HG03108 (cell line): ENCODE measurements around the gene TTLL3.
A peak's percentile ranks its signal among the peaks of the same experiment; 100 is the strongest.
"Not testable (repeated sequence)": the region's sequence is repeated elsewhere in the genome, so short reads cannot be mapped to it uniquely, and the experiment has no call there.

Experiments
- ATAC-seq: cut with Tn5 transposase; IDR thresholded peaks from one replicate; pipeline ENCODE4 v1.9.1; 2021; ENCODE audit warnings: moderate library complexity; ENCODE audit not compliant: unreplicated experiment

The TTLL3 gene

GRCh38 chr3:9834520-9835380 is 24.7 kb downstream of the TTLL3 start:
- ATAC-seq: no peak

GRCh38 chr3:9837701-9838582 is 27.9 kb downstream of the TTLL3 start:
- no peak for ATAC-seq

DNA sequence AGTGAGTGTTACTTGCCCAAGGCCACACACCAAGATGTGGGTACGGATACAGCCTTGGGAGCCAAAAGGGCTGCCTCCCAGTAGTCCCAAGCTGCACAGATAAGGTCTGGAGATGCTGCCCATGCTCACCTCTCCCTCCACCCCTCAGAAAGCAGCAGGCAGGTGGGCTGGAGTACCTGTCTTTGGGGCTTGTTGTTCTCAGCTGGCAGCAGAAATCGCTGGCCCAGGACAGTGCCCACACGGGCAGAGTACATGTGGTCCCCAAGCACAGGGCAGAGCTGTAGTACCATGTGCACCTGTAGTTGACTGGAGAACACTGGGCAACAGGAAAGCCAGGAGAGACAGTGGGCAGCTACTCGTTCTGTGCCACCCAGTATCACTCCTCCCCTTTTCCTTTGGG is 28.8 kb downstream of the TTLL3 start:
- no peak for ATAC-seq

DNA sequence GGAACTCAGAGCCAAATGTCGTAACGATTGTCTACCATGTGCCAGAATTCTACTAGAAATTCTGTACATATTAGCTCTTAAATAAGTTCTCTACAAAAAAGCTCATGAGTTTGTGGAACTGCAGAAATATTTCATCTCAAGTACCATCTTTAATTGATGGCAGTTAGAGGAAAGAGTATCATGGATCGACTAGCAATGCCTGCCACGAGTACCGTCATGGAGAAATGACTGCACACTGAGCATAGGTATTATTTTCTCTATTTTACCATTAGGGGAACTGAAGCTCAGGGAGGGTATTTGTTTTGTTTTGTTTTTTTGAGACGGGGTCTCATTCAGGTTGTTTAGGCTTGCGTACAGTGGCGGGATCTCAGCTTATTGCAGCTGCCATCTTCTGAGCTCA is 31.0 kb downstream of the TTLL3 start:
- no peak for ATAC-seq

DNA sequence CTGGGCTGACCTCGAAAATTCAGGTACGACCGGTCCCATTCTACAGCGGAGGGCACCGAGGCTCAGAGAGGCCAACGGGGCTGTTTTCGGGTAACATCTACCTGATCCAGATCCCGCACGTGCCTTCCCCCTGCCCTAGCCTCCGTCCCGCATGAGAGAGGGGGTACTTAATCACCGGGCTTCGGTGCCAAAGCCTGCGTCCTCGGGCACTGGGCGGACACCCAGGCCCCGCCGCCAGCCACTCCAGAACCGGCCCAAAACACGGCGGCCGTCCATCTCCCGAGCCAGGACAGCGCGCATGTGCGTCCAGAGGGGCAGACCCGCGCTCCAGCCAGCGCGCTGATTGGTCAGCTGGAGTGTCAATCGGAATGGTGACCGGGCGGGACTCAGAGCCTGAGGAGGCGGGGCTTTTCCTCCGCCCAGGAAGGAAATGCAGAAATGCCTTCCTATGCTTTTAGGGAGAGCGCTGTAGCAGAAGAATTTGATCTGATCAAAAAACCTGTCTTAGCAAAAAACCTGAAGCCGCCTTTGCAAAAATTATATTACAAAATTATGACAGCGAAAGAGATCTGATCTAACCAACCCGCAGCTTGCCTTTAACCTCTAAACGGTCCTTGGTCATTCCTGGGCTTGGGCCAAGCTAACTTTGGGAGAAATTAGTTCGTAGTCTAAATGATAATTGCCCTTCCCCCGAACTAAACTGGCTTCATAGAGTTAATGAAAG is 33.8 kb downstream of the TTLL3 start, which contains the start of gene RPUSD3:
Gene RPUSD3 (minus strand): TSS at position 294 of the 724 bp plus-strand sequence. CDS start 18 bp downstream, at position 276.
- ATAC-seq: peak; percentile 98

GRCh38 chr3:9846231-9846630 is 36.2 kb downstream of the TTLL3 start:
- ATAC-seq: no peak

GRCh38 chr3:9846931-9847488 is 36.9 kb downstream of the TTLL3 start:
- no peak for ATAC-seq

DNA sequence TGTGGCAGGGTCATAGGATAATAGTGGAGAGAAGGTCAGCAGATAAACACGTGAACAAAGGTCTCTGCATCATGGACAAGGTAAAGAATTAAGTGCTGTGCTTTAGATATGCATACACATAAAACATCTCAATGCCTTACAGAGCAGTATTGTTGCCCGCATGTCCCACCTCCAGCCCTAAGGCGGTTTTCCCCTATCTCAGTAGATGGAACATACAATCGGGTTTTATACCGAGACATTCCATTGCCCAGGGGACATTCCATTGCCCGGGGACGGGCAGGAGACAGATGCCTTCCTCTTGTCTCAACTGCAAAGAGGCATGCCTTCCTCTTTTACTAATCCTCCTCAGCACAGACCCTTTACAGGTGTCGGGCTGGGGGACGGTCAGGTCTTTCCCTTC is 37.8 kb downstream of the TTLL3 start:
- not testable (repeated sequence) for ATAC-seq

GRCh38 chr3:9848860-9849259 is 38.8 kb downstream of the TTLL3 start:
- ATAC-seq: not testable (repeated sequence)

DNA sequence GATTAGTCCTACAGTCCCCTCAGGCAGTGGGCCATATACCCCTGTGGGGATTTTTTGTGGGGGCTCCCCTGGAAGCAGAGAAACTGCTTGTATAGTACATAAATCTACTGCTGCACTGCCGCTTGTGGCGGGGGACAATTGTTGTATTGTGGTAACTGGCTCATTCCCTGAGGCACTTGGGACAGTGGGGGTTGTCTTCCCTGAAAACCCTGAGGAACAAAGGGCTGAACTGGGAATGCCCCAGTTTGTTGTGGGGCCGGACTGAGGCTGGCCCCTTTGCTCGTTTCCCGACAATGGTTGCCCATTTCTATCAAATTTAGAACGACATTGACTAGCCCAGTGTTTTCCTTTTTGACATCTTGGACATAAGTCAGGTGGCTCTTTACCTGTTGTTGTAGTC is 41.3 kb downstream of the TTLL3 start:
- not testable (repeated sequence) for ATAC-seq

DNA sequence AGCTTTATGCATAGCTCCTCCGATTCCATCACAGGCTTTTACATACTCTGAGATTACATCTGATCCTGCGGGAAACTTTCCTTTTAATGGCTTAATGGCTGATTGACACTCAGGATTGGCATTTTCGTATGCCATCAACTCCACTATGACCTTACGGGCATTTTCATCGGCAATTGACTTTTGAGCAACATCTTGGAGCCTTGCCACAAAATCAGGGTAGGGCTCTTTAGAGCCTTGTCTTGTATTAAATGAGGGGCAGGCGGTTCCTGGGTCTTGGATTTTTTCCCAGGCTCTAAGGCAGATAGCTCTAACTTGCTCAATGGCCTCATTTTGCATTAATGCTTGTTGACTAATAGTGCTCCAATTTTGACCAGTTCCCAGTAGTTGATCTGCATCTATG is 41.9 kb downstream of the TTLL3 start:
- not testable (repeated sequence) for ATAC-seq

- ATAC-seq: no peak
These were observed 42.5 kb downstream of the TTLL3 start for GRCh38 chr3:9852528-9852927.

DNA sequence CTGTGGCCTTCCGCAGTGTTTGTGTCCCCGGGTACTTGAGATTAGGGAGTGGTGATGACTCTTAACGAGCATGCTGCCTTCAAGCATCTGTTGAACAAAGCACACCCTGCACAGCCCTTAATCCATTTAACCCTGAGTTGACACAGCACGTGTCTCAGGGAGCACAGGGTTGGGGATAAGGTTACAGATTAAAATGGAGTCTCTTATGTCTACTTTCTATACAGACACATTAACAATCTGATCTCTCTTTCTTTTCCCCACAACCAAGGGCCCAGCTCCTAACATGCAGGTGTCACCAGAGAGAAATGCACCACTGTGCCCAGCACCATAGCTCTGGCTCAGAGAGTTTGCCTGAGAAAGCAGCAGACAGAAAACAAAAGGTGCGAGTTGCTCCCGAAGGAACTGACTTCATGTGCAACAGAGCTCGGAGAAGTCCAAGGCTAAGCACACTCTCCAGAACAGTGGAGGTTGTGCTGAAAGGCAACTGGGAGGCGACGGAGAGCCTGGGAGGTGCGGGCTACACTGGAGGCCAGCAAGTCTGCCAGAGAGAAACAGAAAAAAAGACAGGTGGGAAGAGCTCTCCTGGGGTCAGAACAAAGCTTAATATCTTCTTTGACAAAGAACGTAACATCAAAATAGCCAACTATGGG is 44.4 kb downstream of the TTLL3 start:
- ATAC-seq: not testable (repeated sequence)

DNA sequence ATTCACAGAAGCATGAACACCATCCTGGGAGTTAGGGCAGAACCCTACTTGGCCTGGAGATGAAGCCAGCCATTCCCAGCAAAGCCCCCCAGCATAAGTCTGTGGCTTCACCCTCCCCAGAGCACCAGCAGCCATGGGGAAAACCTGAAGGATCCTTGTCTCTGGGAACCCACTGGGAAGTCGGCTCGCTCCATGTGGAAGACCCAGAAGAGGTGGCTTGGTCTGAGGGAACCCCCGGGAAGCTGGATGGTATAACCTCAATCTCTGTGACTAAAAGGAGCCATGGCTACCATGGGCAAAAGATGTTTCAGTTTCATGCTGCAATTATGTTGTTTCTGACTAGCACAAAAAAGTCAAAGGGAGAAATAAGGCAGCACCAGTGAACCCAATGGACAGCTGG is 45.5 kb downstream of the TTLL3 start:
- no peak for ATAC-seq

DNA sequence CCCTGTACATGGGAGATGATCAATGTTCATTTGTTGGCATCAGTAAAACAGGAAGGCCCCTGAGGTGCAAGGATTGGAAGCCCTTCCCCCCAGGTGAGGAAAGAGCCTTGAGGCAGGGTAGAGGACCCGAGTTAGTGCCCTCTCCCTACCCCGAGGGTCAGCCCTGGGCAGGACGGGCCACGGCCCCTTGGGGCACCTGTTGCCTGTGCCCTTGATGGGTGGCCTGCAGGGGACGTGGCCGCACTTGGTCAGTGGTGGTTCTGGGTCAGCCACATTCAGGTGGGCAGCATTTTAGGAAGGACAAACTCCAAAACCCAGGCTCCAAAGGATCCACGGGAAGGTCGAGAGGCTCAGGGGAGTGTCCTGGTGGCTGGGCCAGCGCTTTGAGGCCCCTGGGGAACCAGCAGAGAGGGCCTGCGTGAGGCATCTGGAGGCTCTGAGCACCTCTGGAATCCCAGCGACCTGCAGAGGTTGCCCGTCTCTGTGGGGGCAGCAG is 49.5 kb downstream of the TTLL3 start:
- ATAC-seq: no peak

DNA sequence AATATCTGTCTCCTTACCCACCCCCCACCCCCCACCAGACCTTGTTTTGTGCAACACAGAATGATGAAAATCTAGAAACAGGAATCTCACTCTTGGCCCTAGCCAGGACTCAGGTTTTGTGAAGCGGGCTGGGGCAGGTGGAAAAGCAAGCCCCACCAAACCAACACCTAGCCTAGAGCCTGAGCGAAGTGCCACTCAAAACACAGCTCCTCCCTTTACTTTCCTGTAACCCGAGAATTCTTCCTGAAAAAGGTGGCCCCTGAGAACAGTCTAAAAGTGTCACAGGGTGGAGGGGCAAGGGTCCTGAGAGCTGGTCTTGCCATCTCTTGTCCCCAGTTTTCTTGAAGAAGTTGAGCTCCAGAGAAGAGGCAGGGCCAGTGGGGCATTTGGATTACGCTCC is 51.1 kb downstream of the TTLL3 start:
- ATAC-seq: no peak

GRCh38 chr3:9861626-9862130 is 51.6 kb downstream of the TTLL3 start:
- no peak for ATAC-seq

DNA sequence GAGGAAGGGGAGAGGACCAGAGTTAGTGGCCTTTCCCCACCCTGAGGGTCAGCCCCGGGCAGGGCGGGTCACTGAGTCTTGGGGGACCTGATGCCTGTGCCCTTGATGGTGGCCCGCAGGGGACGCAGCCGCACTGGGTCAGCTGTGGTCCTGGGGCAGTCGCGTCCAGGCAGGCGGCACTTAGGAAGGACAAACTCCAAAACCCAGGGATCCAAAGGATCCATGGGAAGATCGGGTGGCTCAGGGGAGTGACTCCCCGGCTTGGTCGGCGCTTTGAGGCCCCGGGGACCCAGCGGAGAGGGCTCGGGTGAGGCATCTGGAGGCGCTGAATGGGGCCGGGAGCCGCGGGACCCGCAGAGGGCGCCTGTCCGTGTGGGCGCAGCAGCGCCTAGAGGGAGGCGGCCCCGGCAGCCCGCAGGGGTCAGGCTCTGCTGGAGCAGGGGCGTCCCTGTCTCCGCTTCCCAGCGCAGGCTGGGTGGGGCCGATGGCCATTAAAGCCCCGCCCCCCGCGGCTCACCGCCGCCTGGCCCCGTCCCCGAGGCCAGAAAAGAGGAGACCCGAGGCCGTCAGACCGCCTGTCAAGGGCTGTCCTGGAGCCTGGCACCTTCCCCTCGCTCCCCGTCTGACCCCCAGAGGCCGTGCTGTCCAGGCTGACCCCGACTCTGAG is 52.5 kb downstream of the TTLL3 start:
- ATAC-seq: no peak

DNA sequence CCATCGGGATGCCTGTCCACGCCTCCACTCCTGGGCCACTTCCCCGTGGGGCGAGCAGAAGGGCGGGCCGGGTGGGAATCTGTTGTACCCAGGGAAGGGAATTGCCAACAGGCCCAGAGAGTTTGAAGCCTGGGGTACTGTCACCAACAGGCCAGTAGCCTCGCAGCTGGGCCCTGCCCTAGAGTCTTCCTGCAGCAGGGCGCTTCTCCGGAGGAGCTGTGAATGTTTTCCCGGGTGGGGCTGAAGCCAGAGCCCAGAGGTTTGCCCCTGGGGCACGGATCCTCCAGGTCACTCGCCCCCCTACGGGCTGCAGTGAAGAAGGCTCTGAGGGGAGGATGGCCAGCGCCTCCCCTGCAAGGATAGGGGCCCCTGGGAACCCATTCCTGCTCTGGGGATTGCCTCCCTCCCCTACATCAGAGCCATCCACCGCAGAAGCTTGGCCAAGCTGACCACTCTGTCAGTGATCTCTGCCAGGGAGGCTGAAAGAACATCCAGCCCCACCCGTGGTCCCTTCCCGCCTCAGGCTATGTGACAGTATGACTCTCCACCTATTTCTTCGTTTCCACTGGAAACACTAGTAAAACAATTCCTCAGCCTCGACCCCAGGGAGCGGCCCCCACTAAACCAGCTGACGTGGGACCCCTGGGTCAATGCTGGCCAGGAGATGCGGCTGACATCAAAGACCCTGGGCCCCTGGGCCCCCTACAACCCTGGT is 53.2 kb downstream of the TTLL3 start:
- no peak for ATAC-seq
